ENCODE measurements around the gene LIN7B. TPM values are rescaled to one million over a fixed set of nuclear protein-coding genes. Genes with fewer than 3 reads are reported as not detected.

Gene LIN7B
- total and polyA plus RNA-seq, 2 of the 13 experiments (the other 11 are each of a cell fraction or from before 2014, with no cell fraction given): 5.3 to 7.6 TPM

GRCh38 chr19:49107625-49108459, 6.3 kb upstream of the LIN7B start:
- Histone ChIP-seq H3K9ac (ENCODE audit: insufficient read depth, low read depth, low read length) (no peak overlapping the region), H3K27ac (ENCODE audit: extremely low read length, insufficient read depth, low read length) (no peak overlapping the region), H3K4me3 (replicated peaks in 1 of 3; ENCODE audit: insufficient read depth in 1 of 3, low read depth in 2 of 3, low read length in 3 of 3) (no peak overlapping the region), H3K79me2 (ENCODE audit: insufficient read depth, low read length) (no peaks in the 10 kb centered on the region), H2AFZ (ENCODE audit: low read length) (no peak overlapping the region), H3K4me1 (ENCODE audit: insufficient read depth, low read length) (peaks cover 3% of the 10 kb centered on the region), H3K4me2 (ENCODE audit: low read depth, low read length) (no peak overlapping the region), H3K9me3 (ENCODE audit: low read length) (no peaks in the 10 kb centered on the region), H3K27me3 (ENCODE audit: control insufficient read depth in 1 of 2, insufficient read depth in 2 of 2, low read length in 2 of 2) (no peaks in the 10 kb centered on the region), H4K20me1 (ENCODE audit: insufficient read depth, low read length) (peaks cover 20% of the 10 kb centered on the region), H3K36me3 (replicated peaks in 1 of 2; ENCODE audit: control insufficient read depth in 1 of 2, insufficient read depth in 2 of 2, low read length in 2 of 2) (peaks cover 13 to 61% of the 10 kb centered on the region in 2 experiments; a peak in 4 of 5 replicates)
- in situ Hi-C loops (cut with HindIII; ENCODE audit: extremely low pct_ligation_motif_present, low pct_unique_long_range_greater_than_20kb) (no loop called here), intact Hi-C loops (cut with micrococcal nuclease; ENCODE audit: unreplicated experiment) (no loop called here)
- TSS peak; percentile 45 for BruUV-seq (replicated peaks)
- 98% methylated on average over 89 of the region's 93 CpGs for WGBS (ENCODE audit: low lambda C conversion rate)
- ATAC-seq (no peak), DNase-seq (ENCODE audit: low spot score) (no peak), FAIRE-seq (no peak)
- ChIA-PET CTCF (ENCODE audit: low intra/inter-chr PET ratio, low total read pairs) (interaction anchor here (1.8 kb wide), 1 partner anchor 10 kb away, joined by 7 read pairs; no protein-coding TSS in a partner anchor), POLR2A (no interaction called here)
- TF ChIP-seq ZZZ3 (CRISPR knock-in tag; IDR thresholded peaks at IDR 0.05; ENCODE audit: borderline replicate concordance): no peak
- peak; percentile 92 for TF ChIP-seq AGO2 (optimal IDR thresholded peaks at IDR 0.05; ENCODE audit: low read depth, low read length)
- TF ChIP-seq ZNF639 (CRISPR knock-in tag; conservative IDR thresholded peaks at IDR 0.05): no peak
- no peak for TF ChIP-seq ZNF703 (CRISPR knock-in tag; IDR thresholded peaks at IDR 0.05; ENCODE audit: borderline replicate concordance)
- TF ChIP-seq RBM39 (IDR thresholded peaks at IDR 0.05; ENCODE audit: low read depth, low read length, poor library complexity, severe bottlenecking): peak; percentile 36
- no peak for TF ChIP-seq ZNF564 (CRISPR knock-in tag; IDR thresholded peaks at IDR 0.05)
- TF ChIP-seq RBFOX2 (IDR thresholded peaks at IDR 0.05; ENCODE audit: low read depth, low read length): peak; percentile 76; the same call in 1 of the 2 replicates
- TF ChIP-seq ZSCAN12 (CRISPR knock-in tag; IDR thresholded peaks at IDR 0.05): no peak
- 0 out of 2 replicates have a peak, but pooled peaks have one; percentile 19 for TF ChIP-seq ZBTB33 (CRISPR knock-in tag; IDR thresholded peaks at IDR 0.05)
- no peak for TF ChIP-seq ZNF143 (CRISPR knock-in tag; IDR thresholded peaks at IDR 0.05)
- no peak for TF ChIP-seq ATF4 (CRISPR knock-in tag; IDR thresholded peaks at IDR 0.05)
- no peak for TF ChIP-seq ZNF652 (CRISPR knock-in tag; IDR thresholded peaks at IDR 0.05; ENCODE audit: borderline replicate concordance, low read depth)
- TF ChIP-seq ZUFSP (CRISPR knock-in tag; IDR thresholded peaks at IDR 0.05; ENCODE audit: borderline replicate concordance): no peak

All from HepG2 (cell line).